Inflammatory macrophage treated with lipopolysaccharide for 1 hour (primary cell): Measurements from ENCODE around the gene SPDEF.

Source experiments
- DNase-seq, 2 donors: peaks; one replicate each; pipeline ENCODE4 v3.0.0-alpha.2; 2020 to 2022

Gene SPDEF

GRCh38 chr6:34556031-34556471, at the start of gene SPDEF:
Gene SPDEF, minus strand, starts transcription at chr6:34556329. Its CDS starts 11,874 bp downstream, at chr6:34544455.
- no peak for DNase-seq

- DNase-seq, result no peak
Observed at GRCh38 chr6:34603707-34604106, 47.6 kb upstream of the SPDEF start.

GRCh38 chr6:34602318-34603111, 46.4 kb upstream of the SPDEF start:
- no peak for DNase-seq

- DNase-seq, result no peak
Observed at GRCh38 chr6:34601706-34602105, 45.6 kb upstream of the SPDEF start.

- no peak for DNase-seq
Observed at GRCh38 chr6:34600796-34601195, 44.7 kb upstream of the SPDEF start.

- no peak for DNase-seq
Observed at GRCh38 chr6:34600101-34600500, 44.0 kb upstream of the SPDEF start.

GRCh38 chr6:34598712-34599111, 42.6 kb upstream of the SPDEF start:
- DNase-seq, result no peak

GRCh38 chr6:34597605-34598353, 41.6 kb upstream of the SPDEF start:
- DNase-seq, result no peak

GRCh38 chr6:34596798-34597197, 40.7 kb upstream of the SPDEF start:
- no peak for DNase-seq

- no peak for DNase-seq
Observed at GRCh38 chr6:34595332-34596184, 39.4 kb upstream of the SPDEF start.

- DNase-seq, result no peak
Observed at GRCh38 chr6:34593701-34594100, 37.6 kb upstream of the SPDEF start.

GRCh38 chr6:34592208-34592952, 36.3 kb upstream of the SPDEF start:
- DNase-seq, result no peak

- no peak for DNase-seq
Observed at GRCh38 chr6:34589691-34590090, 33.6 kb upstream of the SPDEF start.

- no peak for DNase-seq
Observed at GRCh38 chr6:34589140-34589539, 33.0 kb upstream of the SPDEF start.

- DNase-seq, result no peak
Observed at GRCh38 chr6:34587851-34588250, 31.7 kb upstream of the SPDEF start.

- DNase-seq, result no peak
Observed at GRCh38 chr6:34587325-34587724, 31.2 kb upstream of the SPDEF start.

GRCh38 chr6:34586327-34587040, 30.4 kb upstream of the SPDEF start:
- no peak for DNase-seq

- no peak for DNase-seq
Observed at GRCh38 chr6:34585512-34586061, 29.5 kb upstream of the SPDEF start.

GRCh38 chr6:34585108-34585507, 29.0 kb upstream of the SPDEF start:
- no peak for DNase-seq

GRCh38 chr6:34584694-34585093, 28.6 kb upstream of the SPDEF start:
- no peak for DNase-seq

- DNase-seq, result no peak
Observed at GRCh38 chr6:34583861-34584604, 27.9 kb upstream of the SPDEF start.
